HG02885 (cell line): ENCODE results near the gene NPM3.

Experiments used
- ATAC-seq: cut with Tn5 transposase; IDR thresholded peaks from one replicate; pipeline ENCODE4 v1.9.1; 2021; ENCODE audit warnings: mild to moderate bottlenecking; ENCODE audit not compliant: unreplicated experiment, poor library complexity

Gene NPM3, protein sequence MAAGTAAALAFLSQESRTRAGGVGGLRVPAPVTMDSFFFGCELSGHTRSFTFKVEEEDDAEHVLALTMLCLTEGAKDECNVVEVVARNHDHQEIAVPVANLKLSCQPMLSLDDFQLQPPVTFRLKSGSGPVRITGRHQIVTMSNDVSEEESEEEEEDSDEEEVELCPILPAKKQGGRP

DNA sequence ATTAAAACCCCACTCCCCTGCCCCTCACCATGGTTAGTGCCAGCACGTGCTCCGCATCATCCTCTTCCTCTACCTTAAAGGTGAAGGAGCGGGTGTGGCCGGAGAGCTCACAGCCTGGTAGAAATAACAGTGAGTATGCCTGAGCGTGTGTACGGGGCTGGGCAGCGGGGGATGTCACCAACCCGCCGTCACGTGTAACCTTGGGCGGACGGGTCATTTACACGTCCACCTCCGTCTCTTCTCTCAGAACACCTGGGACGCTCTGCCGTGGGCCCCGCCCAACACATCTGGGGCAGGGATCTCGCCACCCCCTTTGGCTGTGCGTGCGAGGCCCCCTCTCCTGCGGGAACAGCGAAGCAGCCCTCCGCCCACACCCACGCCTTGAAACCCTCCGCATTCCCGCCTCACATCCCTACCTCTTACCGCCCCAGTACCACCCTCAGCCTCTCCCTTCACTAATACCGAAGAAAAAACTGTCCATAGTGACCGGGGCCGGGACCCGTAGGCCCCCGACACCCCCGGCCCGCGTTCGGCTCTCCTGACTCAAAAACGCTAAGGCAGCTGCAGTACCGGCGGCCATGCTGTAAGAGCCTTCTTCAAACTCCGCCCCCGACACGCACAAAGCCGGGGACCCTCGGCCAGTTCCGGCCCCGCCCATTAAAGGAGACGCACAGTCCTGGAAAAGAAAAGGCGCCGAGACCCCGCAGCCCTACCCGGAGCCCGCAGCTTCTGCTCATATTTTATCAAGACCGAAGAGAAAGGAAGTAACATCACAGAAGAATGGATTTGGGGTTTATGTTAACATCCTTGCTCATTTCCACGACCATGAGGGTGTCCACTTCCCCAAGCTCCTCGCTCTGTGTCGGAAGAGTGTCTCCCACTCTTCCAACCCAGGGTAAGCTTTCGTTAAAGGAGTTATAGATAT, at the start of gene NPM3:
TSS of gene NPM3 (minus strand) at position 636 of the 925 bp plus-strand sequence. CDS start at position 580, 56 bp downstream.
- peak; percentile 66 for ATAC-seq

DNA sequence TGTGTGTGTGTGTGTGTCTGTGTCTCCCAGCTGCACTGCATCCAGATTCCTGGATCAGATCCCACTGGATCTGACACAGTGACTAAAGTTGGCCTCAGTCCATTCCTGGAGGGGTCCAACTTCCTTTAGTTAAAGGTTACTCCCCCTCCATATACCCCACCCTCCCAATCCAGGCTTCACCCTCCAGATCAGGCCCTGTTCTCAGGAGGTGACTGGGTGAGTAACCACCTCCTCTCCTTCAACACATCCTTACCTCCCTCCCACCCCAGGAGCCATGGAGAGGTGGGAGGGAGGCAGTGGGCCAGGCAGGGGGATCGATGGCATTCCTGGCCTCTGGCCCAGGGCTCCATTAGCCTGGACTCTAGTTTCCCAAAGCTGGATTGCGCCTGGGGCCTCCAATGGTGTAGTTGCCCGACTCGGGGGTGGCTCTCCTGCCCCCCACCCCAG, 49.1 kb upstream of the NPM3 start:
- no peak for ATAC-seq

DNA sequence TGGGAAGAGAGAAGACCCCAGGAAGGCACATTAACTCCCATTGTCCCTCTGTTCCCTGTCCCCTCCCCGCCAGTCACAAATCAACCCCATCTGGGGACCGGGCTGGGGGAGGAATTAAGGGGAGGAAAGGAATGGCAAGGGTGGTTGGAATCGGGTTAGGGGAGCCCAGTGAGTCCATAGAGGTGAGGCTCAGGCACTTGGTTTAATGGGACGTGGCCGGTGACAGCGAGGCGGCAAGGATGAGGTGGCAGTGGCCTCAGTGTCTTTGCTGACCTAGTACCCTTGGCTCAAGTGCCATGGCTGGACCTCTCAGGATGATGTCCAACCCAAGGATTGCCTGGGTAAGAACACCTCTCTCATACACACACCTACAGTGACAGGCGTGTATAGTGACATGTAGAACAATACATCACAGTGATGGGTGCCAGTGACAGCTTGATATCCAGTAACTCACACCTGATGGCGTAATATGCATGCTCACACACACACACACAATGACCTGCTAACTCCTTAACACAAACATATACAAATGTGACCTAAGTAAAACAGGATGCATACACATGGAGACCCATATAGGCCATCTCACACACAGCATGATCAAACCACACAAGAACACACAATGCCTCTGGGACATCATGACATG, 48.0 kb upstream of the NPM3 start:
- no peak for ATAC-seq

DNA sequence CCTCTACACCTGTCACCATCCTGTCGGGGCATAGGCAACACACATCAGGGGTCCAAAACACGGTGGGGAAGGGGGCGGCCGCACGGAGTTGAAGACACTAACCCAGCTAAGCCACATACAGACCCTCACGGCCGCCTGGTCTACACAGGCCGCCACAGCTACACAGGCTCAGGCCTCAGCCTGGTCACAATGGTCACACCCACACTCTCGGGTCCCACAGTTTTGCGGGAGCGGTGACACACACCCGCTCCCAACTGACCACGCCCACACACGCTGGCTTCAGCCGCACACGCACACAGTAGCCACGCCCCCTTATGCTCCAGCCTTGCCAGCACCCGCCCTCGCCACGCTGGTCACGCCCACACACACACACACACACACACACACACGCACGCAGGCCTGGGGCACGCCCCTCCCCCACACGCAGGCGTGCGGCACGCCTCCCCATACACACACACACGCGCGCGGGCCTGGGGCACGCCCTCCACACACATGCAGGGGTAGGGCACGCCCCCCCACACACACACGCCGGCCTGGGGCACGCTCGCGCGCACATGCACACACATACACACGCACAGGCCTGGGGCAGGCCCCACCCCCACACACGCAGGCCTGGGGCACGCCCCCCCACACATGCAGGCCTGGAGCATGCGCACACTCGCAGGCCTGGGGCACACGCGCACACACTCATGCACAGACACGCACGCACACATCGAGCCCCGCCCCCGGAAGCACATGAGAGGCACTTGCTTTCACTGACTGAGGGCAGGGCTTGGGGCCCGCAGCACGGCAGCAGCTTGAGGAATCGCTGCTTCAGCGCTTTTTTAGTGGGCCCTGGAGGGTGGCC, 47.3 kb upstream of the NPM3 start:
- ATAC-seq = peak; percentile 74

DNA sequence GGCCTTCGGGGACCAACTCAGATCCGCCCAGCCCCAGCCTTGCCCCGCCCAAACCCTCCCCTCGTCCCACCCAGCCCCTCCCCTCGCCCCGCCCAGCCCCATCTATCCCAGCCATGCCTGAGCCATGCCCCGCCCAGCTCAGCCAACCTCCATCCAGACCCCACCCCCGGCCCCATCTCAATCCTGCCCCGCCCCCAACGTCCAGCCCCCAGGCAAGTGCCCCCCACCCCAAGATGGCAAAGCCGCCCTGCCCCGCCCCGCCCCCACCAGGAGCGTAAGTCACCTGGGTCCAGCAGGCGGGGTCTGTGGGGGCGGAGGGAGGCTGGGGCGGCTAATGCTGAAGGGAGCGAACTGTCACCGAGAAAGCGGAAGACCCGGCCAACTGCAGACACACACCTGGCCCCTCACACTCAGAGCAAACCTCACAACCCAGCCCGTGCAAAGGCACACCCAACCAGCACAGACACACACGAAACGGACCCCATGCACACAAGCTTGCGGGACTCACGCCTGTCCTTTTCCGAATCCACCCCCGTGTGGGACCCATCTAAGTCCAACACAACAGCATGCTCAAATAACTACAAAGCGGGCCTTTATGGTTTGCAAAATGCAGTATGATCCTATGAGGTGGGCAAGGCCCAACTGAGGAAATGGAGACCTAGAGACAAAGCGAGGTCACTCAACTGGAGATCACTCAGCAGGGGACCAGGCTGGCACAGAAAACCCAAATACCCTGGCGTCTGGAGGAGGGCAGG, 46.5 kb upstream of the NPM3 start:
- ATAC-seq = no peak

DNA sequence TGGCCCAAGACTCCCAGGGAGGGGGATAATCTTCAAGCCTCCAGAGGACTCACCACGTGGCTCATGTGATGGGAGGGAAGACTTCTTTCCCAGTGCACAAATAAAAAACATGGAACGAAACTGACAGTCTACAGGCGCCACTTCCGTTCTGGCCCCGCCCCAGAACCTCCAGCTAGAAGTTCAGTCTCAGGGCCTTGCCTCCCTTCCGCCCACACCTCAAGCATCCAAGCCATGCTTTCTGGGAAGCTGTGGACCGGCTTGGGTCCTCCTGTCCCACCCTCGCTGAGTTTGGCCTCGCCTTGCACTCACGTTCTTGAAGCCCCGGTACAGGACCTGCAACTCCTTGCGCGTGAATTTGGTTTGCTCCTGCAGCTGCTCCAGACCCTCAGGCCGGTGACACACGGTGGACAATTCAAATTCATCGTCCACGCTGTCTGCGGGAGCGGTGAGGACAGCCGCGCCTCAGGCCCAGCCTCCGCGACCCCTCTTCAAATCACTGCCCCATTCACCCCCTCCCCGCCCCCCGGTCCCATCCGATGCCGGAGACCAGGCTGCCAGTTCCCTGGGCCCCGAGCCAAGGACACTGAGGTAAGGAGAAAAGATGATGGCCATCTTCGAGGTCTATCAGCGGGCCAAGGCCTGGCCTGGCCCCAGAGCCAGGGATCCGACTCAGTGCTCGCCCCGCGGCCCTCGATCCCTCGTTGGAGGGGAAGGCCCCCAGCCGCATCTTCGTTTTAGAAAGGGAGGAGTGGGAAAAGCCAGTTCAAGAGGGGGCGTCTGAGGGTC, 45.7 kb upstream of the NPM3 start:
- ATAC-seq = no peak

DNA sequence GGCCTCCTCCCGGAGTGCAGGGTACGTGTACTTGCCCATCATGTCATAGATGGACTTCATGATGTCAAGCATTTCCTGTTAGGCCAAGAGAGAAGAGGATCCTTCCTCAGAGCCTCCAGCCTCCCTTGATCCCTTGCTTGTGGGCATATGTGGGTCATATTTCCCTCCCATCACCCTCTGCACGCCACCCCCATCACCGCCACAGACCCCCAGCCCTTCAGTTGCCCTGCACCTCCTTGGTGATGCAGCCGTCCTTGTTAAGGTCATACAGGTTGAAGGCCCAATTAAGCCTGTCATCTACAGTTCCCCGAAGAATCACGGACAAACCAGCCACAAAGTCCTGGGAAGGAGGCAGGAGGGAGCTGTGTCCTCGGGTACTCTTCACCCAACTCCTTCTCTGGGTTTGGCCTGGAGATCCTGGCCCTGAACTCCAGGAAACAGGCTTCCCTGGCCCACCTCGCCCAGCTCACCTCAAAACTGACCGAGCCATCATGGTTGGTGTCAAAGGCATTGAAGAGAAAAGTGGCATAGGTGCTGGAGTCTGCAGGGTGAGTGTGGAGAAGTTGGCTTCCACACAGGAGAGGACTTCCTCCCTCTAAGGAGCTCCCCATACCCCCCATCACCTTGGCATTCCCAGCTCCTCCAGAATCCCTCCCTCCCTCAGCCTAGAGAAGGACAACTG, 44.8 kb upstream of the NPM3 start:
- no peak for ATAC-seq

DNA sequence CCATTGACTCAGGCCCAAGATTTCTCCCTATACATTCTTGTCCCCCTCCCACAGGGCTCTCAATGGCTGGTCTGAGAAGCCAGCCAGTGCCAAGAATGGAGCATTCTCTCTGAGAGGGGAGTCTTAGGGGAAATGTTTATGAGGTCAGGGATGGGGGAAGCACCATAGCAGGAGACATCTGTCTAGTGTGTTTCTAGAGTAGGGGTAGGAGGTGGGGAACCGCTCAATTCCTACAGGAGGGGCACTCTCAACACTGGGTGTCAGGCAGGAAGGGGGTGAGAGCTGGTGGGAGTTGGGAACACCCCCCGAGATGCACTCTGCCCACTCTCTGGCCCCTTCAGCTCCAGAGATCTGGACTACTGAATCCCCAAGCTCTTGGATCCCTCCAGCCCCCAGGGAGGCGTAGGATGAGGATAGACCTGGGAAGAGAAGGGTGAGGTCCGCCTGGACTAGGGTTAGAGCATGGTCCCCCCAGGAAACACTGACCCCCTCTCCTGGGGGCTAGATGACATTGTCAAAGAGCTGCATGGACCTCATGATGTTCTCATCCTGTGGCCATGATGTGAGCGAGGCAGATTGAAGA, 43.7 kb upstream of the NPM3 start:
- ATAC-seq = no peak

DNA sequence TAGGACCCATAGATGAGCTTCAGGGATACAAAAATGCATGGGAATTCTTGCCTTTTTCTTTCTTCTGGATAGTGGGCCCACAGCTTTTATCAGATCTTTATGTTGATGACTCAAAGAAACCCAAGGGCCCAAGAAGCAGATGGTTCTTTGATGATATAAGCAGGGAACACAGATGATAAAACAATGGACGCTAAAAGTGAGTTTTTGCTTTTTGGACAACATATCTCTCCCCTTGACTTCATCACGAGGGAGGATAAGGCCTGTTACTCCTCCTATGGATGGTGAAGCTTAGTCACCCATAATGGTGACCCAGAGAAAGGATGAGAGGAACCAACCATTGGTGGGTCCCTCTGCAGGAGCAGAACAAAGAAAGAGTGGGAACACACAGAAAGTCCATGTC, 41.5 kb upstream of the NPM3 start:
- no peak for ATAC-seq

DNA sequence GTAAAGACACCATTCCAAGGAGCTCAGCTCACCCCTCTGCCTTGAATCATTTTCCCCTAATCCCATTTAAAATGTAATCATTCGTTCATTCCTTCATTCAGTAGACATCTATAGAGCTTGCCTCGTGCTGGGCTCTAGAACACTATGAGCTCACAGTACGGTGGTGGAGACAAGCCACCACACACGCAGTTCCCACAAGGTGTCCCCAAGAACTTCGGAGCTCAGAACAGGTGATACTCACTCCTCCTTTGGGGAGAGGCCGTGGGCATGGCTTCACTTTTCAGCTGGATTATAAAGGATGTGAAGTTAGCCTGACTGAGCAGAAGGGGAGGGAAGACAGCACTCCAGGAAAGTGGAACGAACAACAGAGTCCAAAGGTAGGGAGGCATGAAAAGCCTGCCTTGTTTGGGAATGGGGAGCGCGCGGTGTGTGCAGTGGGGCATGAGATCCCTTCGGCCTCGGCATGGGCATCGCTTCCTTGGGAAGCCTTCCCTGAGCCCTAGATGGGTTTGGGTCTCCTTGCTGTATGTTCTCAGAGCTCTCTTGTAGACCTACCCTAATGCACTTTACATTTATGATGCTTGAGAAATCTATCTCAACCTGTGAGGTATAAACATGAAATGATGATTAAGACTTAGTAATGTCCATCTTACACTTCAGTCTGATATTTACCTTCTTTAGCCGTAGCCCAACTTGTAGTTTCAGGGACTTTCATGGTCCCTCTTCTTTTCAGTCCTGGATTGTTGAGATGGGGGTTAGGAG, 35.8 kb upstream of the NPM3 start:
- ATAC-seq = peak; percentile 19

DNA sequence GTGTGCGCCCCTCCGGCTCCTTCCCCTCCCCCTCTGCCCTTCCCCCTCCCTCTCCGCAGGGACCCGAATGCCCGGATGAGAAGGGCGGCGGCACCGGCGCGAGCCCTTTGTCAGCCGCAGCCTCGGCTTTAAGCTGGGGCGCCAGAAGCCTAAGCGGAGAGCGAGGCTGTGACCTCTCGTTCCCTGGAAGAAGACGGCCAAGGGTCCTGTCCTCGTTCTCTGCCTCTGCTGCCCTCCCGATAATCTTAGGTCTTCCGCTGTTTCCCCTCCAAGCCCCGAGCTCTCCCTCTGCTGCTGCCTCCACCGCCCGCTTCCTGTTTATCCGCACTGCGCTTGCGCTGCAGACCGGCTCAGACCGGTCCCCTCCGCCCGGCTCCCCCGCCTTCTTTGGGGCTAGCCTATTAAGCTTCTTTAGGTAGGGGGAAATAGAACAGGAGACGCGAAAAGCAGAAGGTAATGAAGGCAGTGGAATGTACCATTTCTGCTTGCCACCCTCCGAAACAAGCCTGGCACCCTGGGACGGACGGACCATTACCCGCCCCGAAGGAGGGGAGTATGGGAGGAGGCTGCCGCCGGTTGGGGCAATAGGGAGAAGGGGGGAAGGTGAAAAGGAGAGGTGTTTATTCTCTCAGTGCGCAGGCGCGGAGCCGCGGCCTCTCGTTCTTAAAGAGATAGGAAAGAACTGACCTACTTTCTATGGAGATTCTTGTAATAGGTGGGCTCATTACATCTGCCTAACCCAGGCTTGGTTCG, 35.0 kb upstream of the NPM3 start, which contains the start of gene OGA:
TSS of gene OGA (minus strand) at position 326 of the 753 bp plus-strand sequence. CDS start 422 bp downstream, outside the sequence.
- ATAC-seq = peak; percentile 86

DNA sequence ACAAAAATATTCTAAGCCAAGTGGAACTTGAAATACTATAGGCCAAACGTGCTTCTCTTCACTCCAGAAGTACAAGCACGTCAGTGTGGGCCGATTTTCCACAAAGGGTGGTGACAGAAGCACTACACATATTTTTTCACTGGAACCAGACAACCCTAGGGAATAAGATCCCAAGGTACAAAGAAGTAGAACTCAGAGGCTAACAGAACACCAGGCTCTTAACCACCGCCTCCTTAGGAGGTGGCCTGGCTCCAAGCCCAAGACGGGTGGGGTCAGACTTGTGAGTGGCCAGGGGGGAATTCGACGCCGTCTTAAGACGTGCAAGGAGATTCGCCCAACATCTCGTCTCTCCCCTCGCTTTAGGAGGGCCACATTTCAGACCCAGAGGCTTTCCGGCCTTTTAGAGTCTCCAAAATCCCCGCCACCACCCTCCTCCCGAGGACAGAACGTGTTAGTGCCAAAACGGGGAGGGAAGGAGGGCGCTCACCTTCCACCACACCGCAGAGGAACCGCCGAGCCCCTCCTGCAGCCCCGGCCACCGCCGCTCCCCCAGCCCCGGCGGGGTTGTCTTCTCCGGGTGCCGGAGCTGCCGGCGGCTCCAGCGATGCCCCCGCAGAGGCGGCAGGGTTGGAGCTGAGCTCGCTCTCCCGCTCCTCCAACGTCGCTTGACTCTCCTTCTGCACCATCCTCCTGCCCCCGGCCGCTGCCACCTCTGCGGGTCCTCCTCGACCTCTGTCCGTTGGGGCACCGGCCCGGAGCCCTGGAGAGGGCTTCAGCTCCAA, 34.3 kb upstream of the NPM3 start:
- ATAC-seq = no peak

DNA sequence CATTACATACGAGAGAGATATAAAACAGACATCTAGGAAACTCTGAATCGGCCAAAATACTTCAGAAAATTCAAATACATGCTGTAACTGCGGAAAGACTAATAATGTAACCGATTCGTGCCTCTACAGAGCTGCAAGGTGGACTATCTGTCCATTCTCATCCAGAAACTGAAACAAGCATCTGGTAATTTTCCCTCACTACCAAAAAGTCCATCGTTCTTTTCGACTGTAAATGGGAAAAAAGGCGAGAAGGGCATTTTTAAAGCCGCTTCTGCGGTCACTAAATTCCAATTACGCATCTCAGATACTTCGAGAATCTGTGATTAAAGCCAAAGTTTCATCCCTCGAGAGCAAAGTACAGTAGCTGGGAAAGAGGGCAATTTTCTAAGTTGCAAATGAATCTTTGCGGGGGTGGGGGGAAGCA, 33.7 kb upstream of the NPM3 start:
- no peak for ATAC-seq

DNA sequence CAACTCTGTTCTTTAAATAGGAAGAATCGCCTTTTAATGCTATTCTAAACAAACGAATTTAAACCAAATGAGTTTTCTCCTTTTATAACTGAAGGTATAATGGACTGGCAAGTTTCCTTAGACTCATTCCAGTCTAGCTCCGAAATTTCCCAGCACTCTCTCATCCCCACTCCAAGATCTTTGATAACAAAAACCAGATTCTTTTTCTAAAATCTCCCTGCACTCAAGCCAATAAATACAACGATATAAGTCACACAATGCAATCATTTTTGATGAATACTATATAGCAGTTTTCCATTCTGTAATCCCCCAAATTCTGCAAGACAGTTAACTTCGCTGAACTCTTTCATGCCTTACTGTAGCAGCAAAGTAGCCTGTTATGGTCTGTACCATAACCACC, 33.1 kb upstream of the NPM3 start:
- ATAC-seq = no peak

DNA sequence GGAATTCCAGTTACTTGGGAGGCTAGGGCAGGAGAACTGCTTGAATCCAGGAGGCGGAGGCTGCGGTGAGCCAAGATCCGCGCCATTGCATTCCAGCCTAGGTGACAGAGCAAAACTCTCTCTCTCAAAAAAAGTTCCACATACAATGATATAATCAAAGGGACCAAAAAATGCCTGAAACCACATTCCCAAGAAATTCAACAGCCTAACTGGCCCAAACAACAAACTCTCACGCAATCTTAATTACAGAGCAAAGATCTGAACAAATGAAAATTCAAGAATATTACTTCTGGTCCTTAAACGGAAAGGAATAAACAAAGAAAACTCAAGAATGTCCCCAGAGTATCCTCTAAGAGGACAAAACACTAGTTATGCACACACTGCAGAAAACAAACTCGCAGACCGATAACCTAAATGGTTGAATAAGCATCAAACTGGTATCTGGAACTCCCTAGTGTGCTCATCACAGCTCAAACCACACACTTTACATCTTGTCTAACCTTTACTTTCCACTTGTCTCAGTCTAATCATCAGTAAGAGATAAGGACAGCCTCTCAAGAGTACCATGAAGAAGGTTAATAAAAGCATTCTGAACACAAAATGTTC, 31.3 kb upstream of the NPM3 start:
- no peak for ATAC-seq
